ENCODE results near the gene MUCL3.

The MUCL3 gene

DNA sequence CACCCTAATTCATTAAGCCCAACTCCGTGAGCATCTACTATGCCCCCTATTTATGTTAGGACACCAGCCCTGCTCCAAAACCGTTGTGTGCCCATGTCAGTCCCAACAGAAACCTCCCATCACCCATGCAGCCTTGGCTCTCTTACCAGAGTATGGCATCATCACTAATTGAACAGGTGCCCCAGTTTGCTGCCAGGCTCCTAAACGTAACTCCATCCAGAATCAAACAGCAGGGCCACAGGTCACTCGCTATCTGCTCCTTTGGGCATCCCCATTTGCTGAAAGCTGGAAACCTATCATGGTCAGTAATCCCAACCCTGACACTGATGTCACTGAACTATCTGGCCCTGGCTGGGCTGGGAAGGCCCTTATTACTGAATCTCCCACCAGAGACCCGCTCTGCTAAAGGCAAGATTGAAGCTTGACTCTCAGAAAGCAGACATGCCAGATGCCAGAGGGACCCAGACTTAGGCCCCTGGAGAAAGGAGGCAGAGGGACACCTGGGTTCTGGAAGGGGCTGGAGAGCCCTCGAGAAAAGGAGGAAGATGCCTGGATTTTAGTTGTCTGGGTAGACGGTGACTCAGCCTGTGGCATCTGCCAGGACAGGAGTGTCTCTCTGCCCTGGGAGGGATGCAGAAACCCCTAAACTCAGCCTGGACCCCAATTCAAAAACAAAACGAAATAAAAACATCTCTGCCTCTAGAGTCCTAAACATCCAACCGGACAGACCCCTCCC is 14.0 kb downstream of the MUCL3 start:
- Histone ChIP-seq H3K27me3 (ENCODE audit: control insufficient read depth, low read length) (peaks cover 64% of the 10 kb centered on the region), H3K9me2 (replicated peaks; ENCODE audit: control insufficient read depth, low read length) (no peaks in the 10 kb centered on the region), H3F3A (ENCODE audit: control insufficient read depth, insufficient read depth) (no peaks in the 10 kb centered on the region)

DNA sequence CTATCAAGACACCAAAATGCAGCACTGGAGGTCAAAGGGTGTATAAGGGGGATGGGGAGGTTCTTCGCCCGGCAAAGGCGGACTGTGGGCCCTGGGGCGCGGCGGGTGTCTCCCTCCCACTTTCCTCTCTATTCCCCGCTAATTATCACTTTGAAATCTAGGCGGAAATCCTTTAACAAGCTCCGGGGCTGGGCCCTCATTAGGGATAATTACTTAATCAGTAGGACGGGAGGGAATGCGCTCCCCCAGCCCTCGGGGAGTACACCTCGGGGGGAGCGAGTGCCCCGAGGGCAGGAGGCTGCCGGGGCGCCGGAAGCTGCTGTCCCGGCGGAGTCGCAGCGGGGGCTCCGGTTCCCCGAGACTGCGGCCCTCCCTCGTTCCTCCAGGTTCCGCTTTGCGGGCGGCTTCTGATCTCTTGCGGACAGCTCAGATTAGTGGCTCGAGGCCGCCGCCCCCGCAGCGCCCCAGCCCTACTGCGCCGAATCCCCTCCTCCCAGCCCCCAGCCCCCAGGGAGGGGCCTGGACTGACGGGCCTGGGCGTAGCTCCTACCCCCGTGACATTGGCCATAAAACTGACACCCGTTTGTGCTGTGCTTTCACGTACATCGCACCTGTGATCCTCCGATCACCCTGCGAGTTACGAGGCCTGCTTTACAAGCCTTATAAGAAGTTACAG is 14.7 kb downstream of the MUCL3 start:
- Histone ChIP-seq H3K9me3 (ENCODE audit: control insufficient read depth, insufficient read depth, low read length) (no peaks in the 10 kb centered on the region), H3K79me2 (ENCODE audit: control insufficient read depth, low read length) (no peaks in the 10 kb centered on the region), H3K4me2 (ENCODE audit: low read length) (peak overlapping the region; percentile 67), H3K27ac (ENCODE audit: low read depth, low read length) (no peak overlapping the region), H3K4me1 (ENCODE audit: control insufficient read depth, low read length) (peaks cover 13% of the 10 kb centered on the region), H3K36me3 (ENCODE audit: control insufficient read depth, low read length) (no peaks in the 10 kb centered on the region), H3K27me3 (ENCODE audit: control insufficient read depth, low read length) (peaks cover 64% of the 10 kb centered on the region), H3K4me3 (ENCODE audit: low read length) (peak overlapping the region; percentile 56), H4K20me1 (ENCODE audit: control insufficient read depth, insufficient read depth, low read depth, low read length) (no peaks in the 10 kb centered on the region), H3F3A (ENCODE audit: control insufficient read depth, insufficient read depth) (no peaks in the 10 kb centered on the region), H3K9me2 (replicated peaks; ENCODE audit: control insufficient read depth, low read length) (no peaks in the 10 kb centered on the region)
- TF ChIP-seq EZH2phosphoT487 (IDR thresholded peaks at IDR 0.05; ENCODE audit: borderline replicate concordance, low read length): no peak
- TF ChIP-seq, protein P1, sequence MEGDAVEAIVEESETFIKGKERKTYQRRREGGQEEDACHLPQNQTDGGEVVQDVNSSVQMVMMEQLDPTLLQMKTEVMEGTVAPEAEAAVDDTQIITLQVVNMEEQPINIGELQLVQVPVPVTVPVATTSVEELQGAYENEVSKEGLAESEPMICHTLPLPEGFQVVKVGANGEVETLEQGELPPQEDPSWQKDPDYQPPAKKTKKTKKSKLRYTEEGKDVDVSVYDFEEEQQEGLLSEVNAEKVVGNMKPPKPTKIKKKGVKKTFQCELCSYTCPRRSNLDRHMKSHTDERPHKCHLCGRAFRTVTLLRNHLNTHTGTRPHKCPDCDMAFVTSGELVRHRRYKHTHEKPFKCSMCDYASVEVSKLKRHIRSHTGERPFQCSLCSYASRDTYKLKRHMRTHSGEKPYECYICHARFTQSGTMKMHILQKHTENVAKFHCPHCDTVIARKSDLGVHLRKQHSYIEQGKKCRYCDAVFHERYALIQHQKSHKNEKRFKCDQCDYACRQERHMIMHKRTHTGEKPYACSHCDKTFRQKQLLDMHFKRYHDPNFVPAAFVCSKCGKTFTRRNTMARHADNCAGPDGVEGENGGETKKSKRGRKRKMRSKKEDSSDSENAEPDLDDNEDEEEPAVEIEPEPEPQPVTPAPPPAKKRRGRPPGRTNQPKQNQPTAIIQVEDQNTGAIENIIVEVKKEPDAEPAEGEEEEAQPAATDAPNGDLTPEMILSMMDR (IDR thresholded peaks at IDR 0.05; ENCODE audit: low read depth, low read length, poor library complexity, severe bottlenecking): no peak

More for the DNA sequence above, 14.0 kb downstream of the MUCL3 start:
- Histone ChIP-seq H3K9me3 (ENCODE audit: control insufficient read depth, insufficient read depth, low read length) (no peaks in the 10 kb centered on the region), H3K4me2 (ENCODE audit: low read length) (peak overlapping the region; percentile 67), H3K79me2 (ENCODE audit: control insufficient read depth, low read length) (no peaks in the 10 kb centered on the region), H3K27ac (ENCODE audit: low read depth, low read length) (no peak overlapping the region), H4K20me1 (ENCODE audit: control insufficient read depth, insufficient read depth, low read depth, low read length) (no peaks in the 10 kb centered on the region), H3K36me3 (ENCODE audit: control insufficient read depth, low read length) (no peaks in the 10 kb centered on the region), H3K4me3 (ENCODE audit: low read length) (peak overlapping the region; percentile 56), H3K4me1 (ENCODE audit: control insufficient read depth, low read length) (peaks cover 13% of the 10 kb centered on the region)
- no peak for TF ChIP-seq EZH2phosphoT487 (IDR thresholded peaks at IDR 0.05; ENCODE audit: borderline replicate concordance, low read length)
- TF ChIP-seq, protein P1 (IDR thresholded peaks at IDR 0.05; ENCODE audit: low read depth, low read length, poor library complexity, severe bottlenecking): no peak

DNA sequence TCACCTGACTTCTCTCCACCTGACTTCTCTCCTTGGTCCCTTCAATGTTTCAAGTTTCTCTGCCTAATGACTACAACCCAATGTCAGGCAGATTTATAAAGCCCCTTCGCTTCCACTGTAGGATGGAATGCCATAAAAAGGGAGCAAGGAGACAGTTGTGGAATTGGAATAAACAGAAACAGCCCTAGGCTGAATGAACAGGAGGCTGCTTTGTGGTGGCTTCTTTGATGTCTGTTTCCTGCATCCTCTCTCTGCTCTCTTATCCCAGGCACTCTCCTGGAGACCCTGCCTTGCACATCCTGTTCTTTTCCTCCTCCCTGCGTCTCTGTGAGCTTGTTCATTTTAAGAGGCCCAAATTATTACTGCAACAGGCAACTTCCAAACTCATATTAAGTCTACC is 16.9 kb downstream of the MUCL3 start:
- H3K79me2 ChIP-seq (ENCODE audit: control insufficient read depth, low read length): no peaks in the 10 kb centered on the region
- TF ChIP-seq, protein P1 (IDR thresholded peaks at IDR 0.05; ENCODE audit: low read depth, low read length, poor library complexity, severe bottlenecking): no peak
- no peak for TF ChIP-seq EZH2phosphoT487 (IDR thresholded peaks at IDR 0.05; ENCODE audit: borderline replicate concordance, low read length)
- no peaks in the 10 kb centered on the region for H3K9me2 ChIP-seq (replicated peaks; ENCODE audit: control insufficient read depth, low read length)
- H3K9me3 ChIP-seq (ENCODE audit: control insufficient read depth, insufficient read depth, low read length): no peaks in the 10 kb centered on the region
- no peaks in the 10 kb centered on the region for H3F3A ChIP-seq (ENCODE audit: control insufficient read depth, insufficient read depth)
- H3K4me3 ChIP-seq (ENCODE audit: low read length): no peak overlapping the region
- H3K27me3 ChIP-seq (ENCODE audit: control insufficient read depth, low read length): peaks cover 54% of the 10 kb centered on the region
- H4K20me1 ChIP-seq (ENCODE audit: control insufficient read depth, insufficient read depth, low read depth, low read length): no peaks in the 10 kb centered on the region
- H3K36me3 ChIP-seq (ENCODE audit: control insufficient read depth, low read length): no peaks in the 10 kb centered on the region
- H3K27ac ChIP-seq (ENCODE audit: low read depth, low read length): no peak overlapping the region
- H3K4me1 ChIP-seq (ENCODE audit: control insufficient read depth, low read length): peaks cover 13% of the 10 kb centered on the region
- no peak overlapping the region for H3K4me2 ChIP-seq (ENCODE audit: low read length)

All from DOHH2 (cell line).